Neural cell (in vitro differentiated cells): ENCODE results near the gene FBXO8.

Source experiments
- EZH2 ChIP-seq: fragments of 200-600, 300-800 bp; shearing (Covaris generic), sonication (generic); IDR thresholded peaks from 2 replicates; pipeline ENCODE4 v1.6.1; 2014; ENCODE audit warnings: antibody characterized with exemption, low read length, borderline replicate concordance, mild to moderate bottlenecking; ENCODE audit not compliant: insufficient read depth, poor library complexity, severe bottlenecking
- POLR2AphosphoS5 ChIP-seq: IDR thresholded peaks from 2 replicates; pipeline ENCODE4 v1.6.1; 2012
- TAF1 ChIP-seq: IDR thresholded peaks from 2 replicates; pipeline ENCODE4 v1.6.1; 2012; ENCODE audit warnings: low read depth
- TF ChIP-seq, protein P1 (sequence below): fragments of 450-650 bp; IDR thresholded peaks from 2 replicates; pipeline ENCODE4 v1.5.1; 2014; ENCODE audit warnings: antibody characterized with exemption, mild to moderate bottlenecking, moderate library complexity; ENCODE audit not compliant: poor library complexity, severe bottlenecking

DNA sequence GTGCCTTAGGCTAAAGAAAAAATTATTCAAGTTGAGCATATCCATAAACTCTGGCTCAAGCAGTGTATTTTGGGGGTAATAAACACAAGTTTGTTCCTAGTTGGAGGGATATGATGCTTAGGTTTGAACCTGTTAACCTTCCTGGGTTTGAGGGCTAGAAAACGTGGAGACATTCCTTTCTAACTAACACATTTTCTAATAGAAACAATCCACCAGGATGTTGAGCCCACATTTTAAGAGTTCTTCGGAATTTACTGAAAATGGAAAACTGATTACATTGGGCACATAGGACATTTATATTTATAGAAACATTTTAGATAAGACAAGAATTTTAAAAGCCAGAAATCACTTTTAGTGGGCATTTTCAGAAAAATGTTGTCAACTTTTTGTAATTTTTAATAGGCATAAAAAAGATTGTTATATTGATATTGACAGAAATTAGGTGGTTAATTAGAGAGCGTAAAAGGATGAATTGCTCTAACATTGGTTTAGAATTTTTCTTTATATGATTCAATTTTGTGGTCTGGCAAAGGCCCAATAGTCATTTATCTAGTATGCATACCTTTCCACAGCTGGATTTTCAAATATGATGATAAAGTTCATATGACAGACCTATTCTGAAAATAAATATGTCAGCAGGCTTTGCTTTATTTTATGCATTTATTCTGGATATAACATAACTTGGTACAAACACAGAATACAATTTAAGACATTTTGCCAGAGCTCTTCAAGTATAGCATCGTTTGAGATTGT lies 49.5 kb upstream of the FBXO8 start:
- TF ChIP-seq EZH2 (no peak), TAF1 (no peak), POLR2AphosphoS5 (no peak)
- TF ChIP-seq, protein P1, sequence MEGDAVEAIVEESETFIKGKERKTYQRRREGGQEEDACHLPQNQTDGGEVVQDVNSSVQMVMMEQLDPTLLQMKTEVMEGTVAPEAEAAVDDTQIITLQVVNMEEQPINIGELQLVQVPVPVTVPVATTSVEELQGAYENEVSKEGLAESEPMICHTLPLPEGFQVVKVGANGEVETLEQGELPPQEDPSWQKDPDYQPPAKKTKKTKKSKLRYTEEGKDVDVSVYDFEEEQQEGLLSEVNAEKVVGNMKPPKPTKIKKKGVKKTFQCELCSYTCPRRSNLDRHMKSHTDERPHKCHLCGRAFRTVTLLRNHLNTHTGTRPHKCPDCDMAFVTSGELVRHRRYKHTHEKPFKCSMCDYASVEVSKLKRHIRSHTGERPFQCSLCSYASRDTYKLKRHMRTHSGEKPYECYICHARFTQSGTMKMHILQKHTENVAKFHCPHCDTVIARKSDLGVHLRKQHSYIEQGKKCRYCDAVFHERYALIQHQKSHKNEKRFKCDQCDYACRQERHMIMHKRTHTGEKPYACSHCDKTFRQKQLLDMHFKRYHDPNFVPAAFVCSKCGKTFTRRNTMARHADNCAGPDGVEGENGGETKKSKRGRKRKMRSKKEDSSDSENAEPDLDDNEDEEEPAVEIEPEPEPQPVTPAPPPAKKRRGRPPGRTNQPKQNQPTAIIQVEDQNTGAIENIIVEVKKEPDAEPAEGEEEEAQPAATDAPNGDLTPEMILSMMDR = no peak
